ENCODE measurements around the gene SCO2.

The SCO2 gene

GRCh38 chr22:50532824-50533796 lies 7.7 kb upstream of the SCO2 start:
- in situ Hi-C loops (cut with MboI; ENCODE audit: low sequenced_read_pairs): no loop called here

GRCh38 chr22:50531962-50532674 lies 6.7 kb upstream of the SCO2 start:
- in situ Hi-C loops (cut with MboI; ENCODE audit: low sequenced_read_pairs): no loop called here

- in situ Hi-C loops (cut with MboI; ENCODE audit: low sequenced_read_pairs): no loop called here
Measured at GRCh38 chr22:50531546-50531961, 6.2 kb upstream of the SCO2 start.

- in situ Hi-C loops (cut with MboI; ENCODE audit: low sequenced_read_pairs): no loop called here
Measured at GRCh38 chr22:50530877-50531545, 5.6 kb upstream of the SCO2 start.

- in situ Hi-C loops (cut with MboI; ENCODE audit: low sequenced_read_pairs): no loop called here
Measured at GRCh38 chr22:50530580-50530876, 5.1 kb upstream of the SCO2 start.

GRCh38 chr22:50529897-50530579 lies 4.6 kb upstream of the SCO2 start, which contains the start of gene TYMP:
Gene TYMP, minus strand, starts transcription at chr22:50530012. Its CDS starts 303 bp downstream, at chr22:50529709.
- in situ Hi-C loops (cut with MboI; ENCODE audit: low sequenced_read_pairs): no loop called here

GRCh38 chr22:50529416-50529896 lies 4.1 kb upstream of the SCO2 start:
- in situ Hi-C loops (cut with MboI; ENCODE audit: low sequenced_read_pairs): no loop called here

GRCh38 chr22:50528682-50529415 lies 3.5 kb upstream of the SCO2 start:
- in situ Hi-C loops (cut with MboI; ENCODE audit: low sequenced_read_pairs): no loop called here

- in situ Hi-C loops (cut with MboI; ENCODE audit: low sequenced_read_pairs): no loop called here
Measured at GRCh38 chr22:50527921-50528681, 2.7 kb upstream of the SCO2 start.

GRCh38 chr22:50526834-50527801 lies 1.7 kb upstream of the SCO2 start:
- in situ Hi-C loops (cut with MboI; ENCODE audit: low sequenced_read_pairs): no loop called here

- in situ Hi-C loops (cut with MboI; ENCODE audit: low sequenced_read_pairs): no loop called here
Measured at GRCh38 chr22:50526108-50526833, 873 bp upstream of the SCO2 start.

GRCh38 chr22:50525858-50526107 lies 385 bp upstream of the SCO2 start:
- in situ Hi-C loops (cut with MboI; ENCODE audit: low sequenced_read_pairs): no loop called here

- in situ Hi-C loops (cut with MboI; ENCODE audit: low sequenced_read_pairs): no loop called here
Measured at GRCh38 chr22:50524676-50525103, 708 bp downstream of the SCO2 start.

- in situ Hi-C loops (cut with MboI; ENCODE audit: low sequenced_read_pairs): no loop called here
Measured at GRCh38 chr22:50523806-50524675, 1.4 kb downstream of the SCO2 start.

- in situ Hi-C loops (cut with MboI; ENCODE audit: low sequenced_read_pairs): no loop called here
Measured at GRCh38 chr22:50523458-50523805, 2.0 kb downstream of the SCO2 start.

GRCh38 chr22:50522806-50523438 lies 2.5 kb downstream of the SCO2 start:
- in situ Hi-C loops (cut with MboI; ENCODE audit: low sequenced_read_pairs): no loop called here

Data from HL-60/S4 treated with retinoic acid at 250 ng/mL for 4 days and 3 days (cell line).